ENCODE data around the gene TK2. TPM values are rescaled to one million over a fixed set of nuclear protein-coding genes. Genes with fewer than 3 reads are reported as not detected.
"Not testable (repeated sequence)": the region's sequence is repeated elsewhere in the genome, so short reads cannot be mapped to it uniquely, and the experiment has no call there.

TK2 gene
- total RNA-seq, 2 donors from 2014 or later, result 7.9 to 11.5 TPM

DNA sequence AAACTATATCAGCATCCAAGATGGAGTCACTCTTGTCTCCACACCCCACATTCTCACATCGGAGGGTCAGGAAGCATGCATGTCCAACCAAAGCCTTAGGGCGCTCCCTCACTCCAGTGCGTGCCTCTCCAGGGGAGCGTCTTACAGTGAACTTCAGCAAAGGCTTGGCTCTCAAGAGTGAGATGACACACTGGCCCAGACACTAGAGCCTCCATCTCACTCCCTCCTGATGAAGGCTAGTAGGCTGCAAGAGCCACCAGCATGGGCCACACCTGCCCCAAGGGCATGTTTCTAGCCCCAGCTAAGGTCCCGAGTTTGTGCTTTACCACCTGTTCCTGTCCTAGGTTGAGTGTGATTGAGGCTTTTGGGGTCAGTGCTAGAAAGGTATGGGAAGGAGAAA lies 82.3 kb downstream of the TK2 start:
- H3K36me3 Mint-ChIP-seq (ENCODE audit: low read depth), result no peaks in the 10 kb centered on the region
- H3K9me3 ChIP-seq (ENCODE audit: control insufficient read depth, low read length), result no peaks in the 10 kb centered on the region
- H3K4me3 Mint-ChIP-seq, result no peak overlapping the region
- H3K9ac ChIP-seq (ENCODE audit: extremely low read depth, low read length, poor library complexity, severe bottlenecking), result no peak overlapping the region
- no peaks in the 10 kb centered on the region for H3K36me3 ChIP-seq (ENCODE audit: control insufficient read depth, insufficient read depth, low read length)
- 91 to 96% methylated on average over 3 to 5 of the region's 5 CpGs for WGBS, 2 experiments (ENCODE audit: insufficient coverage in 1 of 2, insufficient read length in 1 of 2)
- TF ChIP-seq, protein P1, sequence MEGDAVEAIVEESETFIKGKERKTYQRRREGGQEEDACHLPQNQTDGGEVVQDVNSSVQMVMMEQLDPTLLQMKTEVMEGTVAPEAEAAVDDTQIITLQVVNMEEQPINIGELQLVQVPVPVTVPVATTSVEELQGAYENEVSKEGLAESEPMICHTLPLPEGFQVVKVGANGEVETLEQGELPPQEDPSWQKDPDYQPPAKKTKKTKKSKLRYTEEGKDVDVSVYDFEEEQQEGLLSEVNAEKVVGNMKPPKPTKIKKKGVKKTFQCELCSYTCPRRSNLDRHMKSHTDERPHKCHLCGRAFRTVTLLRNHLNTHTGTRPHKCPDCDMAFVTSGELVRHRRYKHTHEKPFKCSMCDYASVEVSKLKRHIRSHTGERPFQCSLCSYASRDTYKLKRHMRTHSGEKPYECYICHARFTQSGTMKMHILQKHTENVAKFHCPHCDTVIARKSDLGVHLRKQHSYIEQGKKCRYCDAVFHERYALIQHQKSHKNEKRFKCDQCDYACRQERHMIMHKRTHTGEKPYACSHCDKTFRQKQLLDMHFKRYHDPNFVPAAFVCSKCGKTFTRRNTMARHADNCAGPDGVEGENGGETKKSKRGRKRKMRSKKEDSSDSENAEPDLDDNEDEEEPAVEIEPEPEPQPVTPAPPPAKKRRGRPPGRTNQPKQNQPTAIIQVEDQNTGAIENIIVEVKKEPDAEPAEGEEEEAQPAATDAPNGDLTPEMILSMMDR (conservative IDR thresholded peaks at IDR 0.05), result no peak
- H3K4me3 ChIP-seq (ENCODE audit: low read length), result no peak overlapping the region
- DNase-seq, result no peak
- H3K27me3 ChIP-seq (ENCODE audit: control insufficient read depth, insufficient read depth, low read length, poor library complexity, severe bottlenecking), result peaks cover 20% of the 10 kb centered on the region
- H3K4me1 Mint-ChIP-seq, result peaks cover 8% of the 10 kb centered on the region
- no peak overlapping the region for H3K27ac ChIP-seq (ENCODE audit: low read depth, low read length)
- H3K27me3 Mint-ChIP-seq (ENCODE audit: insufficient read depth), result peaks cover 59% of the 10 kb centered on the region
- H3K9me3 Mint-ChIP-seq, result no peaks in the 10 kb centered on the region
- no peaks in the 10 kb centered on the region for H3K4me1 ChIP-seq (ENCODE audit: control insufficient read depth, insufficient read depth, low read length)
- no peak overlapping the region for H3K27ac Mint-ChIP-seq

DNA sequence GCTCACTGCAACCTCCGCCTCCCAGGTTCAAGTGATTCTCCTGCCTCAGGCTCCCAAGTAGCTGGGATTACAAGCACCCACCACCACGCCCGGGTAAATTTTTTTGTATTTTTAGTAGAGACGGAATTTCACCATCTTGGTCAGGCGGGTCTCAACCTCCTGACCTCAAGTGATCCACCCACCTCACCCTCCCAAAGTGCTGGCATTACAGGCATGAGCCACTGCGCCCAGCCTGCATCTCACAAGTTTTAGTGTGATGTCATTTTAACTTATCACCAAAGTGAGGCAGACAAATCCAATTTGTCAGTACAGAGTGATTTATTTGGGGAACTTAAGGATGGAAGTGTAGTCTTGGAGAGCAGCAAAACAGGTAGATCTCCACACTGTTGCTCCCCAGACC lies 83.3 kb downstream of the TK2 start:
- not testable (repeated sequence) for H3K27ac Mint-ChIP-seq; H3K4me1 ChIP-seq (ENCODE audit: control insufficient read depth, insufficient read depth, low read length); H3K4me1 Mint-ChIP-seq; H3K9me3 ChIP-seq (ENCODE audit: control insufficient read depth, low read length); H3K9me3 Mint-ChIP-seq; H3K36me3 ChIP-seq (ENCODE audit: control insufficient read depth, insufficient read depth, low read length); H3K9ac ChIP-seq (ENCODE audit: extremely low read depth, low read length, poor library complexity, severe bottlenecking); H3K27ac ChIP-seq (ENCODE audit: low read depth, low read length); H3K4me3 Mint-ChIP-seq; H3K36me3 Mint-ChIP-seq (ENCODE audit: low read depth); H3K4me3 ChIP-seq (ENCODE audit: low read length)
- WGBS, 2 experiments (ENCODE audit: insufficient coverage in 1 of 2, insufficient read length in 1 of 2), result 94 to 96% methylated on average over 4 to 6 of the region's 6 CpGs
- DNase-seq, result peak; percentile 16
- H3K27me3 Mint-ChIP-seq (ENCODE audit: insufficient read depth), result peaks cover 62% of the 10 kb centered on the region
- H3K27me3 ChIP-seq (ENCODE audit: control insufficient read depth, insufficient read depth, low read length, poor library complexity, severe bottlenecking), result peaks cover 20% of the 10 kb centered on the region

DNA sequence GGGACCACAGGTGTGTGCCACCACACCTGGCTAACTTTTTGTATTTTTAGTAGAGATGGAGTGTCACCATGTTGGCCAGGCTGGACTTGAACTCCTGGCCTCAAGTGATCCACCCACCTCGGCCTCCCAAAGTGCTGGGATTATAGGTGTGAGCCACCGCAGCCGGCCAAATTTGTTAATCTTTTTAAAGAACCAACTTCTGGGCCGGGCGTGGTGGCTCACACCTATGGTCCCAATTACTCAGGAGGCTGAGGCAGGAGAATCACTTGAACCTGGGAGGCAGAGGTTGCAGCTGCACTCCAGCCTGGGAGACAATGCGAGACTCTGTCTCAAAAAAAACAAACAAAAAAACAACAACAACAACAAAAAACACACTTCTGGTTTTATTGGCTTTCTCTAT lies 84.0 kb downstream of the TK2 start:
- not testable (repeated sequence) for H3K36me3 Mint-ChIP-seq (ENCODE audit: low read depth); H3K36me3 ChIP-seq (ENCODE audit: control insufficient read depth, insufficient read depth, low read length); H3K27ac Mint-ChIP-seq; H3K4me1 Mint-ChIP-seq; H3K9me3 Mint-ChIP-seq; H3K9ac ChIP-seq (ENCODE audit: extremely low read depth, low read length, poor library complexity, severe bottlenecking); H3K9me3 ChIP-seq (ENCODE audit: control insufficient read depth, low read length); H3K4me3 ChIP-seq (ENCODE audit: low read length); H3K4me1 ChIP-seq (ENCODE audit: control insufficient read depth, insufficient read depth, low read length); H3K4me3 Mint-ChIP-seq; H3K27ac ChIP-seq (ENCODE audit: low read depth, low read length)
- peak; percentile 13 for DNase-seq
- peaks cover 61% of the 10 kb centered on the region for H3K27me3 Mint-ChIP-seq (ENCODE audit: insufficient read depth)
- 83 to 93% methylated on average over 1 to 6 of the region's 6 CpGs for WGBS, 2 experiments (ENCODE audit: insufficient coverage in 1 of 2, insufficient read length in 1 of 2)
- peaks cover 20% of the 10 kb centered on the region for H3K27me3 ChIP-seq (ENCODE audit: control insufficient read depth, insufficient read depth, low read length, poor library complexity, severe bottlenecking)

DNA sequence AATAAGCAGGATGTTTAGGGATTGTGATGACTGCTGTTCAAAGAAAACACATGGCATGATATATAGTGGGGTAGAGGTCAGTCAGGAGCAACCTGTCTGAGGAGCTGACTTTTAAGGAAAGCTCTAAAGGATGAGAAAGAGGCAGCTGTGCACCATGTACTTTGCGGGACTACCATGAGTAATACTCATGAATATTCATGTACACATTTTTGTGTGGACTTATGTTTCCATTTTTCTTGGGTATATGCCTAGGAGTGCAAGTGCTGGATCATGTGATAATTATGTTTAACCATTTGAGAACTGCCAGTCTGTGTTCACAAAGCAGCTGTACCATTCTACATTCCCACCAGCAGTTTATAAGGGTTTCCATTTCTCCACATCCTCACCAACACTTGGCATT lies 87.0 kb downstream of the TK2 start:
- TF ChIP-seq, protein P1 (conservative IDR thresholded peaks at IDR 0.05), result no peak
- no peaks in the 10 kb centered on the region for H3K9me3 ChIP-seq (ENCODE audit: control insufficient read depth, low read length)
- 86% methylated on average over 1 of the region's 1 CpG; no CpG with 5 or more reads in 1 of the 2 experiments for WGBS, 2 experiments (ENCODE audit: insufficient coverage in 1 of 2, insufficient read length in 1 of 2)
- H3K27ac ChIP-seq (ENCODE audit: low read depth, low read length), result no peak overlapping the region
- Mint-ChIP-seq H3K4me1 (peaks cover 8% of the 10 kb centered on the region), H3K27me3 (ENCODE audit: insufficient read depth) (peaks cover 46% of the 10 kb centered on the region), H3K4me3 (no peak overlapping the region), H3K27ac (no peak overlapping the region), H3K9me3 (no peaks in the 10 kb centered on the region), H3K36me3 (ENCODE audit: low read depth) (no peaks in the 10 kb centered on the region)
- H3K36me3 ChIP-seq (ENCODE audit: control insufficient read depth, insufficient read depth, low read length), result no peaks in the 10 kb centered on the region
- DNase-seq, result no peak
- H3K4me3 ChIP-seq (ENCODE audit: low read length), result no peak overlapping the region
- no peak overlapping the region for H3K9ac ChIP-seq (ENCODE audit: extremely low read depth, low read length, poor library complexity, severe bottlenecking)
- H3K27me3 ChIP-seq (ENCODE audit: control insufficient read depth, insufficient read depth, low read length, poor library complexity, severe bottlenecking), result peaks cover 9% of the 10 kb centered on the region
- H3K4me1 ChIP-seq (ENCODE audit: control insufficient read depth, insufficient read depth, low read length), result no peaks in the 10 kb centered on the region
